K562 (cell line): ENCODE measurements around the gene TRABD. TPM values are rescaled to one million over a fixed set of nuclear protein-coding genes. Genes with fewer than 3 reads are reported as not detected.

ENCODE experiments used
- ATAC-seq: fragments of 200-7000 bp; cut with Tn5 transposase; 3 replicates; pipeline ENCODE4 v1.9.1; 2020; ENCODE audit warnings: moderate library complexity
- BruUV-seq: library from RNA; stranded (reverse); fragments of 400-500 nt; replicated peaks from 2 replicates; lab custom pipeline; 2021; lab: Mats Ljungman, UMichigan
- CTCF ChIA-PET: fragments of 300-600 bp; formaldehyde crosslinking; extraction: SDS; loops from one replicate; lab custom pipeline; 2021; ENCODE audit warnings: low intra/inter-chr PET ratio; lab: Yijun Ruan, JAX
- POLR2A ChIA-PET: fragments of 300-600, 350-650 bp; sonication (Branson Sonifier 250); formaldehyde crosslinking; extraction: SDS; loops from one replicate; lab custom pipeline; 2021; ENCODE audit warnings: antibody characterized with exemption, inconsistent platforms; lab: Yijun Ruan, JAX
- DNase-seq, 4 experiments: peaks; one replicate each; pipeline versions ENCODE4 v3.0.0 to v3.0.0-alpha.2; 2011 to 2018; ENCODE audit warnings: low spot score in 3 of 4, mixed read lengths in 3 of 4; ENCODE audit errors: extremely low read depth in 1 of 4
- FAIRE-seq: peaks from 2 replicates; lab custom pipeline; 2011; peaks lifted over from hg19 to GRCh38; lab: Jason Lieb, UNC
- H2AFZ ChIP-seq: 2 replicates; pipeline ENCODE4 v1.6.0; 2011; ENCODE audit warnings: low read depth, low read length, control low read depth, inconsistent platforms
- H3K27ac ChIP-seq: fragments of 200-600 bp; 3 replicates; pipeline ENCODE4 v1.8.0; 2011; ENCODE audit warnings: low read depth, mild to moderate bottlenecking, control low read depth, inconsistent platforms, low read length, moderate library complexity, mixed read lengths; ENCODE audit errors: extremely low read depth
- H3K27me3 ChIP-seq, 2 experiments: fragments of 300-600 bp in 1 of 2; 2 replicates in 1 of 2; 3 replicates in 1 of 2; pipeline versions ENCODE4 v1.6.0 to v1.8.0; 2011; ENCODE audit warnings: inconsistent platforms in 2 of 2, low read length in 2 of 2, mild to moderate bottlenecking in 1 of 2, mixed read lengths in 1 of 2, moderate library complexity in 1 of 2; ENCODE audit not compliant: control insufficient read depth in 2 of 2, insufficient read depth in 2 of 2
- H3K36me3 ChIP-seq: fragments of 300-600 bp; 3 replicates; pipeline ENCODE4 v1.8.0; 2011; ENCODE audit warnings: mild to moderate bottlenecking, low read length, inconsistent platforms; ENCODE audit not compliant: control insufficient read depth, insufficient read depth
- H3K4me1 ChIP-seq, 2 experiments: fragments of 200-600 bp in 1 of 2; replicated peaks in 1 of 2; 2 replicates in 1 of 2; 3 replicates in 1 of 2; pipeline versions ENCODE4 v1.5.1 to v1.8.0; 2011; ENCODE audit warnings: inconsistent platforms in 2 of 2, low read length in 2 of 2, mild to moderate bottlenecking in 1 of 2, mixed read lengths in 1 of 2, moderate library complexity in 1 of 2; ENCODE audit not compliant: control insufficient read depth in 2 of 2, insufficient read depth in 2 of 2
- H3K4me2 ChIP-seq: 2 replicates; pipeline ENCODE4 v1.6.1; 2011; ENCODE audit warnings: low read length, control low read depth, inconsistent platforms, mixed read lengths; ENCODE audit not compliant: insufficient read depth
- H3K4me3 ChIP-seq: fragments of 200-600 bp; sonication (generic), shearing (Covaris generic); 2 replicates; pipeline ENCODE4 v1.5.1; 2016; ENCODE audit warnings: control low read depth, inconsistent platforms
- H3K79me2 ChIP-seq: fragments of 200-600 bp; 3 replicates; pipeline ENCODE4 v1.8.0; 2011; ENCODE audit warnings: low read length, inconsistent platforms; ENCODE audit not compliant: control insufficient read depth, insufficient read depth
- H3K9ac ChIP-seq, 2 experiments: 2 replicates each; pipeline versions ENCODE4 v1.6.0 to v1.6.1; 2011; ENCODE audit warnings: low read depth in 2 of 2, low read length in 2 of 2, control low read depth in 1 of 2, inconsistent platforms in 1 of 2, mild to moderate bottlenecking in 1 of 2, mixed read lengths in 1 of 2; ENCODE audit not compliant: insufficient read depth in 1 of 2
- H3K9me1 ChIP-seq: one replicate; pipeline ENCODE4 v1.6.0; 2011; ENCODE audit warnings: inconsistent platforms, mild to moderate bottlenecking, low read length, moderate library complexity; ENCODE audit not compliant: control insufficient read depth, insufficient read depth
- H3K9me3 ChIP-seq: replicated peaks from 2 replicates; pipeline ENCODE4 v1.5.1; 2011; ENCODE audit warnings: low read depth, low read length, inconsistent platforms; ENCODE audit not compliant: control insufficient read depth, insufficient read depth
- H4K20me1 ChIP-seq: replicated peaks from 2 replicates; pipeline ENCODE4 v1.6.1; 2011; ENCODE audit warnings: low read length, inconsistent platforms, mixed read lengths; ENCODE audit not compliant: control insufficient read depth, insufficient read depth
- CREBBP ChIP-seq: IDR thresholded peaks from one replicate; pipeline ENCODE4 v1.6.1; 2012; ENCODE audit warnings: low read depth, mild to moderate bottlenecking, control low read depth, inconsistent platforms, low read length
- PHF8 ChIP-seq: fragments of 200-600 bp; sonication (generic); IDR thresholded peaks from 2 replicates; pipeline ENCODE4 v1.6.1; 2012; ENCODE audit warnings: mixed run types, mild to moderate bottlenecking, inconsistent platforms, low read length, moderate library complexity, borderline replicate concordance
- POLR2G ChIP-seq: fragments of 200-400 bp; formaldehyde crosslinking; IDR thresholded peaks from 2 replicates; pipeline ENCODE4 v1.6.1; 2017; ENCODE audit warnings: low read depth, mild to moderate bottlenecking, antibody characterized with exemption, low read length, moderate library complexity
- WGBS: fragments of 100-300 bp; shearing (Covaris generic); methylation state at CpG from one replicate; pipeline ENCODE4 v1.1.6; 2016; ENCODE audit warnings: low coverage, mixed read lengths; ENCODE audit not compliant: insufficient coverage; ENCODE audit errors: missing lambda C conversion rate; 5-methylcytosine and 5-hydroxymethylcytosine counted together
- in situ Hi-C: fragments of 300-500 bp; cut with MboI; formaldehyde crosslinking; loops from 4 replicates; pipeline ENCODE4 v1.15.0; 2018; ENCODE audit warnings: inconsistent platforms, mixed read lengths
- intact Hi-C: fragments of 100-400 bp; cut with micrococcal nuclease; formaldehyde crosslinking; loops from 2 replicates; pipeline ENCODE4 v1.14.2; 2022
- polyA plus RNA-seq, 8 experiments: library from polyadenylated mRNA; depleted of rRNA in 4 of 8; stranded (reverse) in 5 of 8; unstranded in 3 of 8; fragments of >200 nt; fragmentation: Nextera tagmentation in 2 of 8; fragmentation: Illumina TruSeq in 1 of 8; extraction: Ambion mirVana in 2 of 8; extraction: Trizol in 1 of 8; gene quantifications; 2 replicates each; pipeline versions ENCODE4 v1.2.1 to v1.2.3, GENCODE V29; 2011 to 2014; ENCODE audit warnings: inconsistent platforms in 1 of 8, missing spikeins in 1 of 8
- total RNA-seq, 7 experiments: library from RNA; depleted of rRNA in 6 of 7; stranded (reverse); fragments of >200 nt in 6 of 7; fragmentation: Illumina TruSeq in 2 of 7; extraction: Trizol in 2 of 7; gene quantifications; 2 replicates each; pipeline versions ENCODE4 v1.2.1 to v1.2.3, GENCODE V29; 2011 to 2021; ENCODE audit warnings: low replicate concordance in 1 of 7

Gene TRABD
- total and polyA plus RNA-seq, 9 of the 15 experiments (the other 6 are each of a cell fraction or from before 2014, with no cell fraction given) = 0.08 to 62.9 (median 14.0) TPM

- BruUV-seq = no TSS peak
- POLR2A ChIA-PET = interaction anchor here (0.8 to 1.2 kb wide), 4 partner anchors 10 to 23 kb away, joined by 3 to 4 read pairs (median 3); no protein-coding TSS in a partner anchor
- 90% methylated on average over 14 of the region's 25 CpGs for WGBS
- no peak overlapping the region for H3K9ac ChIP-seq
- H4K20me1 ChIP-seq = no peaks in the 10 kb centered on the region
- no peak for DNase-seq
- ATAC-seq = no peak
- CTCF ChIA-PET = interaction anchor here (0.5 kb wide), 1 partner anchor 211 kb away, joined by 3 read pairs; no protein-coding TSS in a partner anchor
- H2AFZ ChIP-seq = no peak overlapping the region
- H3K4me1 ChIP-seq = peaks cover 0 to 12% of the 10 kb centered on the region in 2 experiments; a peak in 2 of 5 replicates
- in situ Hi-C loops = no loop called here
- H3K9me3 ChIP-seq = no peaks in the 10 kb centered on the region
- H3K4me3 ChIP-seq = no peak overlapping the region
- intact Hi-C loops = no loop called here
- FAIRE-seq = no peak
- 0 out of 2 replicates have a peak, but pooled peaks have one; percentile 9 for TF ChIP-seq POLR2G
- TF ChIP-seq CREBBP = no peak
- no peak overlapping the region for H3K27ac ChIP-seq
- H3K27me3 ChIP-seq = no peaks in the 10 kb centered on the region
- no peaks in the 10 kb centered on the region for H3K9me1 ChIP-seq
- H3K4me2 ChIP-seq = no peak overlapping the region
- H3K79me2 ChIP-seq = no peaks in the 10 kb centered on the region
- H3K36me3 ChIP-seq = peaks cover 33% of the 10 kb centered on the region; the same call in 2 of the 3 replicates
Observed at GRCh38 chr22:50227579-50228215, 42.0 kb downstream of the TRABD start.

- Histone ChIP-seq H2AFZ (no peak overlapping the region), H3K4me2 (no peak overlapping the region), H3K27ac (no peak overlapping the region), H3K79me2 (no peaks in the 10 kb centered on the region), H3K36me3 (peaks cover 34% of the 10 kb centered on the region; the same call in 2 of the 3 replicates), H3K9me1 (no peaks in the 10 kb centered on the region), H3K27me3 (no peaks in the 10 kb centered on the region), H4K20me1 (no peaks in the 10 kb centered on the region), H3K4me1 (peaks cover 0 to 12% of the 10 kb centered on the region in 2 experiments; a peak in 2 of 5 replicates), H3K9ac (no peak overlapping the region), H3K4me3 (no peak overlapping the region), H3K9me3 (no peaks in the 10 kb centered on the region)
- ATAC-seq (no peak), DNase-seq (no peak), FAIRE-seq (no peak)
- 90% methylated on average over 4 of the region's 9 CpGs for WGBS
- TF ChIP-seq PHF8 = no peak
- CTCF ChIA-PET = interaction anchor here (0.5 kb wide), 1 partner anchor 210 kb away, joined by 3 read pairs; no protein-coding TSS in a partner anchor
- in situ Hi-C loops (no loop called here), intact Hi-C loops (no loop called here)
- POLR2A ChIA-PET = interaction anchor here (0.8 to 0.9 kb wide), 2 partner anchors 13 to 15 kb away, joined by 3 read pairs; no protein-coding TSS in a partner anchor
- BruUV-seq = no TSS peak
Observed at GRCh38 chr22:50228366-50228765, 42.7 kb downstream of the TRABD start.
